ENCODE data around the gene NPDC1.
"Not testable (repeated sequence)": the region's sequence is repeated elsewhere in the genome, so short reads cannot be mapped to it uniquely, and the experiment has no call there.

The NPDC1 gene

GRCh38 chr9:137042751-137043727, 2.9 kb downstream of the NPDC1 start:
- DNase-seq, result no peak

DNA sequence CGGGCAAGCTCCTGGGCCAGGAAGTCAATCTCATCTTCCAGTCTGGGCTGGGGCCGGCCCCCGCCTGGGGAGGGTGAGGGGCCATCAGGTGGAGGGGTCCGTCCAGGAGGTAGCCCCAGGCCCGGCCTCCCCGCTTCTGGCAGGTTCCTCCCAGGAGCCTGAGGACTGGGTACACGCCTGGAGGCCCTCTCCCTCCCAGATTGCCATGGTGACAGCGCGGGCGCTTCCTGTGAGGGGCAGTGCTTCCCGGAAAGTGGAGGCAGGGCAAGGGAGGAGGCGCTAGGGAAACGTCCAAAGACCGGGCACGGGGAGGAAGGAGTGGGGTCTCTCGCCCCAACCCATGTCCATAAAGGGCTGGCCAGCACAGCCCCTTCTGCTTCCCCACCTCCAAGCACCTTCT, 4.9 kb downstream of the NPDC1 start:
- DNase-seq, result peak in 1 of 58 donors; percentile 23

- DNase-seq, result no peak
Measured at GRCh38 chr9:137040568-137040967, 5.4 kb downstream of the NPDC1 start.

GRCh38 chr9:137039611-137040366, 6.2 kb downstream of the NPDC1 start:
- no peak for DNase-seq

DNA sequence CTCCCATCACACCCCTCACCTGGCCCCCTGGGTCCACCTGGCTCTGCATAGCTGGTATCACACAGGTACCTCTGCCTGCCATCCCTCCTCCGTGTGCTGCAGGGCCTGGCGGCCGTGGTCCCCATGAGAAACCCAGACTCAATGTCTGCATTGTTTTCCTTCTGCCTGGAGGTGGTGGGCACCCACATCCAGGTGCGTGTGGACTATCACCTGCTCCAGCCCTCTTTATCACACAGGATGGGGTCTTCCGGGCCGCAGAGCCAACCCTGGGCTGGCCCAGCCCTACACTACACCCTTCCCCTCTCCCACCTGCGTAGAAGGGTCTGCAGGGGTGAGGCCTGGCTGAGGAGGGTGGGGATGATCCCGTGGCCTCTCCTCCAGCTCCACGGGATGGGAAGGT, 7.1 kb downstream of the NPDC1 start:
- no peak for DNase-seq

- DNase-seq, result no peak
Measured at GRCh38 chr9:137037483-137037882, 8.5 kb downstream of the NPDC1 start.

DNA sequence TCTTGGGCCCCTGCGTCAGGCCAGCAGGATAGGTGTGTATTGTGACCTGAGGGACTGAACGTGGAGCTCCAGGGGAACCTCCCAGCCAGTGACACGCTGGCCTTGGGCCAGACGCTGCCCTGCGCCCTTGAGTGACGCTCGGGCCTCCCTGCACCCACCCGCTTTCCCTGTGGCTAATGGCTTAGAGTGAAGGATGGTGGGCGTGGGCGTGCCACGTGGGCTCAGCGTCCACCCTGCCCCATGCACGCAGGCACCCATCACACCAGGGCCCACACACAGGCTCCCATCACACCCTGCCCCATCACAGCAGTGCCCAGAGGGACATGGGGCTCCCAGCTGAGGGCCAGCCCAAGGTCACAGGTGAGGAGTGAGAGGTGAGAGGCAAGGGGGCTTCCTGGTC, 8.9 kb downstream of the NPDC1 start:
- DNase-seq, result no peak

GRCh38 chr9:137035937-137036336, 10.0 kb downstream of the NPDC1 start:
- DNase-seq, result no peak

DNA sequence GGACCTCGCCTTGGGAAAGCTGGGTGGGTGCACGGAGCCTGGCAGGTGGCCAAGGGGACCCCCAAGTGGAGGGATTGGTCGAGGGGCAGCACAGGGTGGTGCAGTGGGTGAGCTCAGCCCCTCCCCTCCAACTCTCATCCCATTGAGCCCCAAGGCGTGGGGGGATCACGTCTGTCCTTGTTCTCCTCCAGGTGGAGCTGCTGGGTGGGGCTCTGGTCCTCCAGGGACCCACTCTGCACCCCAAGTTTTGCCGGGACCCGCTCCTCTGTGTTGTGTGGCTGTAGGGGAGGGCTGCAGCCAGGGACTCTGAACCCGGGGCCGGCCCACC, 10.5 kb downstream of the NPDC1 start:
- peak in 2 of 58 donors; percentile 60 to 74 for DNase-seq

DNA sequence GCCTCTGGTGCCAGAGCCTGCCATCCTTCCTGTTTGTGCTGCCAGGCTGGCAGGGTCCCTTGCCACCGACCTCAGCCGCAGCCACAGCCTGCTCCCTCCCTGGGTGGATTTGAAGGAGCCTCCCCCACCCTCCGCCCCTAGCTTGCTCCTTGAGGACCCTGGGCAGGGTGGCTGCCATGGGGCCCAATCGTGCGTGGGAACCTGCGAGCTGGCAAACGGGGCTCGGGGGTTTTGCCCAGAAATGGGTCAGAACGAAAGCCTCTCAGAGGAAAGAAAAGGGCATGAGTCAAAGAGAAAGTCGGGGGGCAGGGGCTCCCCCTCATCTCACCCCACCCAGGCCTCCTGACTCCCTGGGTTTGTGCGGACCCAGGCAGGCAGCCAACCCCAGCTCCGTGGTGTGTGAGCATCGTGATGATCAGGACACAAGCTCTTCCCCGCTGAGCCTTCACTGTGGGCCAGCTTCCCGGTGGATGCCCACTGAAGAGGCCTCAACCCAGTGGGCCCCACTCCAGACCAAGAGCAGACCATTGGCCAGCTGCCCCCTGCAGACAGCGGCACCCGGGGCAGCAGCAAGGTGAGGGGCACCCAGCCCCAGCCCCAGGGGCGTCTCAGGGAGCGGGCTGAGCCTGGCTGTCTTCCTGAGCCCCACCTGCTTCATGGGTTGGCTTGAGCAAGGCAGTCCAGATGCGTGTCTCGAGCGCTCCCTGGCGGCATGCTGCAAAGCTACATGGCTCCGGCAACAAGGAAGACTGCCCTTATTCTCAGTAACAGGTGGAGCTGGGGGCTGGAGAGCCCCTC, 11.1 kb downstream of the NPDC1 start:
- peak in 57 of 58 donors; percentile 40 to 89 (median 77) for DNase-seq

DNA sequence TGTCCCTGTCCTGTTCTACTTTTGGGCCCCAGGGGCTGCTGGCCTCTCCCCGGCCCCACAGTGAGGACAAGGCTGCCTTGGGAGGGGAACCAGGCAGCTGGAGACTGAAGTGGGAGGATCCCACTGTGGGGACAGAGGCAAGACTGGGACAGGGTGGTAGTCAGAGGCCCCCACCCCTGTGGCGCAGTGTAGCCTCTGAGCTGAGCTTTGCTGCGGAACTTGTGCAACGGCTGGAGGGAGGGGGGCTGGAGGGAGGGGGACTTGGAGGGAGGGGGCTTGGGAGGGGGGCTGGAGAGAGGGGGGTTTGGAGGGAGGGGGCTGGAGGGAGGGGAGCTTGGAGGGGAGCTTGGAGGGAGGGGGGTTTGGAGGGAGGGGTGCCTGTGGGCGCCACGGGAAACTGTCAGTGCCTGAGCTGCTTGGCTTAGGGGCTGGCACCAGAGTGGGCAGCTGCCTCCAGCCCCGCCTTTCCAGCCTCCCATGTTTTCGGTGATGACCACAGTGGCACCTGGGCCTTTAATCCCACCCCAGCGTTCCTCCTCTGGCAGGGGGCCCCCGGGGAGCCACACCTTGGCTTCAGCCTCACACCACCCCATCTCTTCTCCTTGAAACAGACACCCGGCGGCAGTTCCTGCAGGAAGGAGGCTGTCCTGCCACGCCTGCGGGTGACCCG, 11.8 kb downstream of the NPDC1 start:
- DNase-seq, result no peak

GRCh38 chr9:137033481-137033880, 12.5 kb downstream of the NPDC1 start:
- DNase-seq, result not testable (repeated sequence)

DNA sequence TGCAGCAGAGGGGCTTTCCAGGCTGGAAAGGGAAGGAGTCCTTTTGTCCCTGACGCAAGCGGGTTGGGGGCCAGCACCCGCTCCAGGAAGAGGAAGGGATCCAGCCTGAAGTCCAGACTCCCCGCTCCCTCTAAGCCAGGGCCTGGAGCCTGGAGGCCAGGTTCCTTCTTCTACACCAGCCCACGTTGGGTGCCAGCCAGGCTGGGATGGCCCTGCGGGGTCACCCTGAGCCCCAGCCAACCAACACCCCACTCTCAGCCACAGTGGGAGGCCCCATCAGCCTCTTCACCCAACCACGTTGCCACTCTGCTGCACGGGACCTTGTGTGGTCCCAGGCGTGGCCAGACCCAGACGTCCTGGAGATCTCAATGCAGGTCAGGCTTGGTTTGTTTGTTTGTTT, 13.1 kb downstream of the NPDC1 start:
- DNase-seq, result no peak

DNA sequence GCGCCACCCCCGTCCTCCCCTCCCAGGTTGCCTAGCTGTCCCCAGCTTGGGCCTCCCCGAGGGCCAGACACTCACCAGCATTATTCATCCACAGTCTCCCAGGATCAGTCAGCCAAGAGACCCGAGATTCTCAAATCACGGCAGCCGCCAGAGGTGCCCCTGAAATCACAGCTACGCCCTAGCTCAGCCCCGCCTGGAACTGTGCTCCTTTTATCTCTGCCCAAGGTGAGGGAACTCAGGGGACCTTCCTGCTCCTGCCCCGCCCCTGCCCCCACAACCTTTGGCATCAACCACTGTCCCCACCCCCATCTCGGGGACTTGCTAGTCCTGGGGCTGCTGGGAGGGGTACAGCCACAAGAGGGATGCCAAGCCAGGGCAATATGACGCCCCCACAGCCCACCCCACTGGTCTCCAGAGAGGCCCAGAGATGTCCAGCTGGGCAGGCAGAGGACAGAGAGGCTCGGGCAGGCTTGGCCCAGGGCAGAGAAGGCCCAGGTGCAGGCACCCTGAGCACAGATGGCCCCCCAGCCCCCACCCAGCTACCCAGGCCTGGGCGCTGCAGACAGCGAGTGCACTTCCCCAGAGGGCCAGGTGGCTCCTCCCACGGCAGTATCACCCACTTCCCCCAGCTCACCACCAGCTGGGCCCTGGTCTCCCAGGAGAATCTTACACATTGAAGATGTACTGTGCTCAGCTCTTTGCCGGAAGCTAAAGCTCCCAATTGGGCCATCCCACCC, 13.9 kb downstream of the NPDC1 start, which contains the start of gene FUT7:
FUT7 (minus strand) TSS at position 185 of the 737 bp plus-strand sequence; CDS start at position 88, 97 bp downstream.
- no peak for DNase-seq

GRCh38 chr9:137030538-137031527, 15.1 kb downstream of the NPDC1 start:
- DNase-seq, result peak in 16 of 58 donors; percentile 19 to 56 (median 30)

GRCh38 chr9:137030006-137030405, 16.0 kb downstream of the NPDC1 start:
- DNase-seq, result no peak

DNA sequence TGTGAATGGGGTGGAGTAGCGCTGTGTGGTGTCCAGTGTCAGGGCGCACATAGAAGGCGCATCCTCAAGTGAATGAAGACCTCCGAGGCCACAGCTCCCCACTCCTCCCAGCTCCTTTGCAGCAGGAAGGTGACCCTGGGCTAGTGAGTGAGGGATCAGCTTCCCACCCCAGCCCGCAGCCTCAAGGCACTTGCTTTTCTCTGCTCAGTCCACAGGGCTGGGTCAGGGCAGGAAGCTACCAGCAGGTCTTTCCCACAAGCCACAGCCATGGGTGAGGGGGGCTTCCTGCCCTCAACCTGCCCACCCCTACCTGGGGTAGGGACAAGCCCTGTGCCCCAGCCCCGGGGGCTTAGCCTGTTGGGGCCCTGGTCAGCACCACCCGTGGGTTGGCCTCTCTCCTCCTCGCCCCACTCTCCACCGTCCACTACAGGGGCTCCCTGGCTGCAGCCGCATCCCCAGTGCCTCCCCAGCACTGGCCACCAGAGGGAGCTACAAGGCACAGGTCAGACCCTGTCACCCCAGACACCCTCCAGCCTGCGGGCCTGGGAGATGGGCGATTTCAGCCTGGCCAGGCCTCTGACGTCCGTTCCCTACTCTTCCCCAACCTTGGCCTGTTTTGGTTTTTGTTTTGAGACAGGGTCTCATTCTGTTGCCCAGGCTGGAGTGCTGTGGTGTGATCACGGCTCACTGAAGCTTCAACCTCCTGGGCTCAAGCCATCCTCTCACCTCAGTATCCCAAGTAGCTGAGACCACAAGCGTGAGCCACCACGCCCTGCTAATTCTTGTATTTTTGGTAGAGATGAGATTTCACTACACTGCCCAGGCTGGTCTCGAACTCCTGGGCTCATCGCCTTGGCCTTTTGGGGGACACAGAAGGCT, 16.7 kb downstream of the NPDC1 start:
- peak in 49 of 58 donors; percentile 33 to 82 (median 61) for DNase-seq
